Retinal pigment epithelial cell (primary cell): ENCODE data around the gene FRMPD1.

Experiments used
- DNase-seq: peaks from one replicate; pipeline ENCODE4 v3.0.0-alpha.2; 2010; ENCODE audit warnings: low read depth
- H3K4me3 ChIP-seq: 2 replicates; pipeline ENCODE4 v1.5.1; 2011; ENCODE audit warnings: mild to moderate bottlenecking, low read length, control low read depth, moderate library complexity
- TF ChIP-seq, protein P1 (sequence below): conservative IDR thresholded peaks from 2 replicates; pipeline ENCODE4 v1.5.1; 2011; ENCODE audit warnings: low read depth, low read length, control low read depth, inconsistent platforms

FRMPD1 gene

DNA sequence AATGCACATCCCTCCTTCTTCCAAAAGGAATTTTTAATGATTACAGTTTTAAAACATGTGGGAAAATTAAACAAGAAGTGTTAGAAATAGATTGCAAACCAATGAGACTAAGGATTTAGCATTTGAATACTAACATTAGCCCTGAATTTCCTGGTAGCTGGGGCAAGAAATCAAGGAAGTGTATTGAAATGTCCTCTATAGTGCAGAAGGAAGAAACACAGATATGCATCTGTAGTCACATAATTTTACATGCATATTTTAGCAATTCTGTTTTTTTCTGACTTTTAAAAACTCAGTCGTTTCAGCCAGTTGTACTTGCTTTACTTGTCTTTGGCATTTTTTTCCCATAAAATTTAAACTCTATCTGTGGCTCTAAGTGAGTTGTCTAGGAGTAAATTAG, 45.8 kb downstream of the FRMPD1 start:
- DNase-seq, result no peak
- TF ChIP-seq, protein P1, sequence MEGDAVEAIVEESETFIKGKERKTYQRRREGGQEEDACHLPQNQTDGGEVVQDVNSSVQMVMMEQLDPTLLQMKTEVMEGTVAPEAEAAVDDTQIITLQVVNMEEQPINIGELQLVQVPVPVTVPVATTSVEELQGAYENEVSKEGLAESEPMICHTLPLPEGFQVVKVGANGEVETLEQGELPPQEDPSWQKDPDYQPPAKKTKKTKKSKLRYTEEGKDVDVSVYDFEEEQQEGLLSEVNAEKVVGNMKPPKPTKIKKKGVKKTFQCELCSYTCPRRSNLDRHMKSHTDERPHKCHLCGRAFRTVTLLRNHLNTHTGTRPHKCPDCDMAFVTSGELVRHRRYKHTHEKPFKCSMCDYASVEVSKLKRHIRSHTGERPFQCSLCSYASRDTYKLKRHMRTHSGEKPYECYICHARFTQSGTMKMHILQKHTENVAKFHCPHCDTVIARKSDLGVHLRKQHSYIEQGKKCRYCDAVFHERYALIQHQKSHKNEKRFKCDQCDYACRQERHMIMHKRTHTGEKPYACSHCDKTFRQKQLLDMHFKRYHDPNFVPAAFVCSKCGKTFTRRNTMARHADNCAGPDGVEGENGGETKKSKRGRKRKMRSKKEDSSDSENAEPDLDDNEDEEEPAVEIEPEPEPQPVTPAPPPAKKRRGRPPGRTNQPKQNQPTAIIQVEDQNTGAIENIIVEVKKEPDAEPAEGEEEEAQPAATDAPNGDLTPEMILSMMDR, result no peak
- H3K4me3 ChIP-seq, result no peak overlapping the region

DNA sequence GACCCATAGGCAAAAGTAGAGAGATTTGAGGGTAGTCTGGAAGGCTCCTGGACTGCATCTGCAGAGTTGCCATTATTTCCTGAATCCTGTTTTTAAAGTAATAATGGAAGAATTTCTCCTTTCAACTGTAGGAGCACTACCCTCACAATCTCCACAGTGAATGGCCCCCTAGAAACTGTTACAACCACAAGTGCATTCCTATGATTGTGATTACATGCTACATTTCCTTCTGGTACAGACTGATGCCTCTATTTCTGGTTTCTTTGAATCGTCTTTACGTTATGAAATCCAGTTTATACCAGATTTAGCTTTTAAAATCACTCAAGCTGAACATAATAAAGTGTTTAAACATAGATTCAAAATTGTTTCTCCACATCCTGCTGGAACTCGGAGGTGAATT, 49.4 kb downstream of the FRMPD1 start:
- no peak for DNase-seq
- TF ChIP-seq, protein P1, result no peak
- H3K4me3 ChIP-seq, result no peak overlapping the region

GRCh38 chr9:37700900-37701299, 50.1 kb downstream of the FRMPD1 start:
- TF ChIP-seq, protein P1, result no peak
- no peak for DNase-seq
- no peak overlapping the region for H3K4me3 ChIP-seq

DNA sequence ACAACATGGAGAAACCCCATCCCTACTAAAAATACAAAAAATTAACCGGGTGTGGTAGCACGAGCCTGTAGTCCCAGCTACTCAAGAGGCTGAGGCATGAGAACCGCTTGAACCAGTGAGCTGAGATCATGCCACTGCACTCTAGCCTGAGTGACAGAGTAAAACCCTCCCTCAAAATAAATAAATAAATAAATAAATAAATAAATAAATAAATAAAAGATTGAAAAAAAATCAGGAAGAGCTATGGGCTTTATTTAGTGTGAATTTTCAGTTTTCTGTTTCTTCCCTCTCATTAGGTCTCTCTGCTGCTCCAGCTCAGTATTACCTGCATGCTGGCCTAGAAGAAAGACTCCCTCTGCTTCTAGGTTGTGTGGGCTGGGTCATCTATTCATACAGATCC, 55.0 kb downstream of the FRMPD1 start:
- TF ChIP-seq, protein P1, result no peak
- no peak overlapping the region for H3K4me3 ChIP-seq
- no peak for DNase-seq

DNA sequence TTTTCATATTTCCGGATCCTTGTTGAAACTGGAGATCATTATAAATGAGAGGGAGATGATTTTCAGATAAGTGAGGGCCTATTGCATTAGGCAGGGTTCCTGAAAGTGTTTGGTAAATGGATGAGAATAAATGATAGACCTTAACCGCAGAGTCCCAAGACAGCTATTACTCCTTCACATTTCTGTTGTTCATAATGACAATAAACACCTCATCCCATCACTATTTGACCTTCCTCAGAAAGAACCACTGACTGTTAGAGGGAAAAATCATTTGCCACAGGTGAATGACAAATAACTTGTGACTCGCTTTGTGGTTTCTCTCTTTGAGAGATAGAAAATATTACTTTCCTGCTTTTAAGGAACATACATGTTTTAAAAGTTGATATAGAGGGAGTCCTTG, 55.5 kb downstream of the FRMPD1 start:
- H3K4me3 ChIP-seq, result no peak overlapping the region
- no peak for DNase-seq
- TF ChIP-seq, protein P1, result no peak

- DNase-seq, result no peak
- H3K4me3 ChIP-seq, result no peak overlapping the region
- TF ChIP-seq, protein P1, result no peak
Observed at GRCh38 chr9:37707748-37708147, 57.0 kb downstream of the FRMPD1 start.

GRCh38 chr9:37710046-37710445, 59.3 kb downstream of the FRMPD1 start:
- no peak overlapping the region for H3K4me3 ChIP-seq
- no peak for DNase-seq
- TF ChIP-seq, protein P1, result no peak
